Kidney (tissue), 14 donors: ENCODE results near the gene ABLIM3. TPM values are rescaled to one million over a fixed set of nuclear protein-coding genes. Genes with fewer than 3 reads are reported as not detected.

Experiments used
- DNase-seq, 5 donors: peaks; one replicate each; pipeline ENCODE4 v3.0.0-alpha.2; 2013 to 2020
- FAIRE-seq: peaks from 2 replicates; lab custom pipeline; 2012; peaks lifted over from hg19 to GRCh38; lab: Jason Lieb, UNC
- H3K27ac ChIP-seq, 2 donors: one replicate each; pipeline ENCODE4 v1.7.0; 2013; ENCODE audit warnings: low read depth in 2 of 2, low read length in 2 of 2, inconsistent platforms in 1 of 2
- H3K27me3 ChIP-seq: one replicate; pipeline ENCODE4 v1.7.1; 2013; ENCODE audit warnings: low read length, inconsistent platforms; ENCODE audit not compliant: control insufficient read depth, insufficient read depth
- H3K36me3 ChIP-seq, 3 donors: one replicate each; pipeline versions ENCODE4 v1.7.0 to v1.7.1; 2013; ENCODE audit warnings: low read length in 3 of 3, control low read depth in 1 of 3, inconsistent platforms in 1 of 3; ENCODE audit not compliant: insufficient read depth in 3 of 3, control insufficient read depth in 2 of 3
- H3K4me1 ChIP-seq, 3 donors: one replicate each; pipeline versions ENCODE4 v1.7.0 to v1.7.1; 2013; ENCODE audit warnings: low read length in 3 of 3, inconsistent platforms in 1 of 3, low read depth in 1 of 3; ENCODE audit not compliant: control insufficient read depth in 2 of 3, insufficient read depth in 2 of 3
- H3K4me3 ChIP-seq, 3 donors: one replicate each; pipeline versions ENCODE4 v1.7.0 to v1.8.1; 2013; ENCODE audit warnings: low read length in 3 of 3, control low read depth in 1 of 3, inconsistent platforms in 1 of 3
- H3K9ac ChIP-seq, 3 donors: one replicate each; pipeline versions ENCODE4 v1.7.0 to v1.7.1; 2013; ENCODE audit warnings: low read length in 3 of 3, control low read depth in 1 of 3, inconsistent platforms in 1 of 3
- H3K9me3 ChIP-seq, 3 donors: one replicate each; pipeline versions ENCODE4 v1.7.0 to v1.7.1; 2013; ENCODE audit warnings: low read length in 3 of 3, control low read depth in 1 of 3, inconsistent platforms in 1 of 3; ENCODE audit not compliant: control insufficient read depth in 2 of 3, insufficient read depth in 1 of 3
- intact Hi-C: fragments of 100-400 bp; cut with DNase I; formaldehyde crosslinking; loops from one replicate; pipeline ENCODE4 v1.11.1; 2022
- polyA plus RNA-seq: library from polyadenylated mRNA; stranded (reverse); fragments of 350-450 nt; fragmentation: Illumina TruSeq; extraction: RNeasy Lipid Tissue Mini Kit (QIAGEN cat#74804); gene quantifications from one replicate; pipeline ENCODE4 v1.2.3, GENCODE V29; 2014; ENCODE audit warnings: low read depth, low replicate concordance; ENCODE audit not compliant: insufficient read depth
- total RNA-seq: library from RNA; stranded (reverse); fragmentation: NEBNext Ultra II Directional; extraction: Animal tissue kit (Norgen Biotek cat#: 25700); gene quantifications from one replicate; pipeline ENCODE4 v1.2.1, GENCODE V29; 2021
- TF ChIP-seq, protein P1 (sequence below): IDR thresholded peaks from 3 replicates; pipeline ENCODE4 v1.5.1; 2012; ENCODE audit warnings: mild to moderate bottlenecking, moderate library complexity, borderline replicate concordance; ENCODE audit not compliant: insufficient read depth; ENCODE audit errors: extremely low read depth
- donor health status: control.
- donor health status: control.
- donor health status: control.
- donor health status: control.
- donor health status: control.
- donor health status: DM: yes; HTN: yes; CAD: no.
- donor health status: Normal renal cell carcinoma (clear cell type).

ABLIM3 gene
- total and polyA plus RNA-seq, 2 donors from 2014 or later = 20.1 to 21.7 TPM

DNA sequence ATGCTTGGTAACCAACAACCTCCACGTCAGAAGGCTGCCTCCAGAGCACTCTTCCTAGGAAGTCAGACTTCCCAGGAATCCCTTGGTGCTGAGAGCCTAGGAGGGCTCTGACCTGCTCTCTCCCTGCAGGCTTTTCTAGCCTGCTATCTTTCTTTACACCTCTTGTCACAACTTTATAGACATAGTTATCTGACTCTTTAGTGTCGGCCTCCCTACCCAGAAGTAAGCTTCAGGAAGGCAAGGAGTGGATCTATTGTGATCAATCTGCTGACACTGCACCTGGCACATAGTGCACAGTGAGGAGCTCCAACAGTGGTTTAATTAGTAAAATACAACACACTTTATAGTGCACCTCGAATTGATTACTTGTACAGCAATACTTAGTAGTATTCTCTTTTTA is 132.7 kb downstream of the ABLIM3 start:
- Histone ChIP-seq H3K27ac (no peak overlapping the region), H3K36me3 (no peaks in the 10 kb centered on the region), H3K9ac (no peak overlapping the region), H3K9me3 (no peaks in the 10 kb centered on the region), H3K4me1 (no peaks in the 10 kb centered on the region), H3K27me3 (peaks cover 2% of the 10 kb centered on the region), H3K4me3 (no peak overlapping the region)
- intact Hi-C loops = no loop called here
- DNase-seq = no peak
- no peak for FAIRE-seq
- TF ChIP-seq, protein P1, sequence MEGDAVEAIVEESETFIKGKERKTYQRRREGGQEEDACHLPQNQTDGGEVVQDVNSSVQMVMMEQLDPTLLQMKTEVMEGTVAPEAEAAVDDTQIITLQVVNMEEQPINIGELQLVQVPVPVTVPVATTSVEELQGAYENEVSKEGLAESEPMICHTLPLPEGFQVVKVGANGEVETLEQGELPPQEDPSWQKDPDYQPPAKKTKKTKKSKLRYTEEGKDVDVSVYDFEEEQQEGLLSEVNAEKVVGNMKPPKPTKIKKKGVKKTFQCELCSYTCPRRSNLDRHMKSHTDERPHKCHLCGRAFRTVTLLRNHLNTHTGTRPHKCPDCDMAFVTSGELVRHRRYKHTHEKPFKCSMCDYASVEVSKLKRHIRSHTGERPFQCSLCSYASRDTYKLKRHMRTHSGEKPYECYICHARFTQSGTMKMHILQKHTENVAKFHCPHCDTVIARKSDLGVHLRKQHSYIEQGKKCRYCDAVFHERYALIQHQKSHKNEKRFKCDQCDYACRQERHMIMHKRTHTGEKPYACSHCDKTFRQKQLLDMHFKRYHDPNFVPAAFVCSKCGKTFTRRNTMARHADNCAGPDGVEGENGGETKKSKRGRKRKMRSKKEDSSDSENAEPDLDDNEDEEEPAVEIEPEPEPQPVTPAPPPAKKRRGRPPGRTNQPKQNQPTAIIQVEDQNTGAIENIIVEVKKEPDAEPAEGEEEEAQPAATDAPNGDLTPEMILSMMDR = no peak

DNA sequence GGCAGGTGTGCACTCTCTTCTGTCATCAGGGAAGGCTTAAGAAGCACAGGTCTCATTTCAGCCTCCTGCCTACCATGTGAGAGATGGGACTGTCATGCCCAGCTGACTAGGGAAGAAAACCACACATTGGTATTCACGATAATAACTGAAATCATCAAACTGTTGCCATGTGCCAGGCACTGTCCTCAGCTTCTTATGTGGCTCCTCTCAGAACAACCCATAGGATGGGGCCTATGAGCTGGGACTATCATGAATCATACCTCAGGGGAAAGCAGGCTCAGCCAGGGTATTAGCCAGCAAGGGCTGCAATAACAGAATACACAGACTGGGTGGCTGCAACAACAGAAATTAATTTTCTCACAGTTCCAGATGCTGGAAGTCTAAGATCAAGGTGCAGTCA is 133.6 kb downstream of the ABLIM3 start:
- Histone ChIP-seq H3K4me3 (no peak overlapping the region), H3K27me3 (peaks cover 2% of the 10 kb centered on the region), H3K9me3 (no peaks in the 10 kb centered on the region), H3K27ac (no peak overlapping the region), H3K9ac (no peak overlapping the region), H3K36me3 (no peaks in the 10 kb centered on the region), H3K4me1 (peaks cover 0 to 2% (median 0%) of the 10 kb centered on the region in 3 donors)
- intact Hi-C loops = no loop called here
- FAIRE-seq (no peak), DNase-seq (no peak)
- TF ChIP-seq, protein P1 = no peak

DNA sequence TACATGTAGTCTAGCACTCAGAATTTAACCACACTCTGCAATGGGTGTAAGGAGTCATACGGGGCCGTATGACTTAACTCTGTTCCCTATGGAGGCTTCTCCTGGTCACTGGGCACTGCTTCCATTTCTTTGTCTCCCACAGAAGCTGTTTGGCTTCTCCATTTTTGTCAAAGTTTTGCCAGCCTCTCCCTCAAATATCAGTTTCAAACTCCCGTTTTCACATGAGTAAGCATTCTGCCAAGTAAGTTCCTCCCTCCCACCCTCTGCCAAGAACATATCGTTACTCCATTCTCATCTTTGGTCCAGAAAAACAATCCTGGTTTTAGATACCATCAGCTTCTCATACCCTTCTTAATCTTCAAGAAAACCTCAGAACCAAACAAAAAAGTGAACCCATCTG is 136.5 kb downstream of the ABLIM3 start:
- Histone ChIP-seq H3K4me1 (peaks cover 0 to 2% (median 0%) of the 10 kb centered on the region in 3 donors), H3K4me3 (no peak overlapping the region)

More for the DNA sequence above, 136.5 kb downstream of the ABLIM3 start:
- intact Hi-C loops = no loop called here
- DNase-seq = no peak
- Histone ChIP-seq H3K27ac (no peak overlapping the region), H3K36me3 (no peaks in the 10 kb centered on the region), H3K27me3 (peaks cover 2% of the 10 kb centered on the region), H3K9me3 (no peaks in the 10 kb centered on the region), H3K9ac (no peak overlapping the region)
- TF ChIP-seq, protein P1 = no peak
- no peak for FAIRE-seq
